ENCODE measurements around the gene ABCA5. TPM values are rescaled to one million over a fixed set of nuclear protein-coding genes. Genes with fewer than 3 reads are reported as not detected.
A peak's percentile ranks its signal among the peaks of the same experiment; 100 is the strongest.

ABCA5 gene
- polyA plus RNA-seq, 1 donor (not counting 4 experiments of a cell fraction or from before 2014, with no cell fraction given) = 11.1 TPM

GRCh38 chr17:69326377-69327059 is 415 bp downstream of the ABCA5 start:
- H3K4me2 ChIP-seq (ENCODE audit: control insufficient read depth, extremely low read depth, insufficient read depth, low read depth, low read length) = peak overlapping the region; percentile 79
- peak; percentile 49 for FAIRE-seq
- peaks cover 8% of the 10 kb centered on the region for H3K79me2 ChIP-seq (ENCODE audit: control insufficient read depth, insufficient read depth, low read length)
- no peaks in the 10 kb centered on the region for H3K9me1 ChIP-seq (ENCODE audit: control insufficient read depth, extremely low read depth, insufficient read depth, low read length)
- H3K4me1 ChIP-seq (ENCODE audit: control insufficient read depth, extremely low read depth, insufficient read depth, low read length) = peaks cover 10% of the 10 kb centered on the region
- H3K4me3 ChIP-seq (ENCODE audit: control insufficient read depth in 2 of 3, extremely low read depth in 1 of 3, insufficient read depth in 2 of 3, low read depth in 1 of 3, low read length in 3 of 3) = peak overlapping the region; percentile 67 to 84 (median 78)
- H3K9ac ChIP-seq (ENCODE audit: control insufficient read depth, extremely low read depth, insufficient read depth, low read length) = peak overlapping the region; percentile 95
- dilution Hi-C loops (cut with MboI; ENCODE audit: extremely low pct_ligation_motif_present, low sequenced_read_pairs) = no loop called here
- H3K9me3 ChIP-seq (ENCODE audit: control insufficient read depth, low read depth, low read length) = no peaks in the 10 kb centered on the region
- DNase-seq (ENCODE audit: low read depth, low spot score) = no peak
- no peaks in the 10 kb centered on the region for H3K27me3 ChIP-seq (ENCODE audit: control insufficient read depth, extremely low read depth, insufficient read depth, low read length)
- H3K27ac ChIP-seq (ENCODE audit: control insufficient read depth, insufficient read depth, low read length) = peak overlapping the region; percentile 90
- H3K36me3 ChIP-seq (ENCODE audit: control insufficient read depth in 2 of 2, extremely low read depth in 1 of 2, insufficient read depth in 2 of 2, low read length in 2 of 2) = no peaks in the 10 kb centered on the region
- TF ChIP-seq, protein P1, sequence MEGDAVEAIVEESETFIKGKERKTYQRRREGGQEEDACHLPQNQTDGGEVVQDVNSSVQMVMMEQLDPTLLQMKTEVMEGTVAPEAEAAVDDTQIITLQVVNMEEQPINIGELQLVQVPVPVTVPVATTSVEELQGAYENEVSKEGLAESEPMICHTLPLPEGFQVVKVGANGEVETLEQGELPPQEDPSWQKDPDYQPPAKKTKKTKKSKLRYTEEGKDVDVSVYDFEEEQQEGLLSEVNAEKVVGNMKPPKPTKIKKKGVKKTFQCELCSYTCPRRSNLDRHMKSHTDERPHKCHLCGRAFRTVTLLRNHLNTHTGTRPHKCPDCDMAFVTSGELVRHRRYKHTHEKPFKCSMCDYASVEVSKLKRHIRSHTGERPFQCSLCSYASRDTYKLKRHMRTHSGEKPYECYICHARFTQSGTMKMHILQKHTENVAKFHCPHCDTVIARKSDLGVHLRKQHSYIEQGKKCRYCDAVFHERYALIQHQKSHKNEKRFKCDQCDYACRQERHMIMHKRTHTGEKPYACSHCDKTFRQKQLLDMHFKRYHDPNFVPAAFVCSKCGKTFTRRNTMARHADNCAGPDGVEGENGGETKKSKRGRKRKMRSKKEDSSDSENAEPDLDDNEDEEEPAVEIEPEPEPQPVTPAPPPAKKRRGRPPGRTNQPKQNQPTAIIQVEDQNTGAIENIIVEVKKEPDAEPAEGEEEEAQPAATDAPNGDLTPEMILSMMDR (optimal IDR thresholded peaks at IDR 0.05 in 1 of 3, IDR thresholded peaks at IDR 0.05 in 1 of 3, conservative IDR thresholded peaks at IDR 0.05 in 1 of 3; ENCODE audit: extremely low read depth in 1 of 3, insufficient read depth in 2 of 3, low read length in 3 of 3) = no peak
- H4K20me1 ChIP-seq (ENCODE audit: control insufficient read depth, extremely low read depth, insufficient read depth, low read length) = no peaks in the 10 kb centered on the region
- peak overlapping the region; percentile 93 for H2AFZ ChIP-seq (ENCODE audit: control insufficient read depth, low read length)

DNA sequence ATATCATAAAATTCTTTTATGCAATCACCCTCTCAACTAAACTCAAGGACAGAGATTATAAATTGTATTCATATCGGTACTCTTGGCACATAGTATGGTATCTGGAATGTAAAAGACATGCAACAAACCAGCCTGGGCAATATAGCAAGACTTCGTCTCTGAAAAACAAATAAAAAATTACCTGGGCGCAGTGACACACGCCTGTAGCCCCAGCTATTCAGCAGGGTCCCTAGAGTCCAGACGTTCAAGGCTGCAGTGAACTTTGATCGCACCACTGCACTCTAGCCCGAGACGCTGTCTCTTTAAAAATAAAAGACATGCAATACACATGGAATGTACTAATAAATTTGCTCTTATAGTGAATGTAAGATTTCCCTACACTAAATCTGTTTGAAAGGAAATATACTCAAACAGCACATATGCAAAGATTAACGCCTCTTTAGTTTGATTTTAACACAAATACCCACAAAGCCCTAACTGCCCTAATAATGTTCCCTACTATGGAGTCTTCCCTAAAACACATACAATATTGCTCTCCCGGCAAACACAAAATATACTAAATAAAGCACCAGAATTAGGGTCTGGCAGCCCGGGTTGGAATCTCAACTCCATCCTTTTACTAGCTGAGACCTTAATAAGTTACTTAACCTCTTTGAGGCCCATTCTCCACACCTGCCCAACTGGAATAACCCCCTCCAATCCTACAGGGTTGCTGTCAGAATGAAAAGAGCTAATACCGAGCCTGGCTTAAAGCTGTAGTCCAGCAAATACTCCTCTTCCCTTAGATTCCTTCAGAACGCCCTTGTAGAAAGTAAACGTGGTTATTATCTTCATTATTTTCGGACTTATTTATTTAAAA is 1.2 kb downstream of the ABCA5 start:
- Histone ChIP-seq H2AFZ (ENCODE audit: control insufficient read depth, low read length) (peak overlapping the region; percentile 93), H3K27me3 (ENCODE audit: control insufficient read depth, extremely low read depth, insufficient read depth, low read length) (no peaks in the 10 kb centered on the region), H3K36me3 (ENCODE audit: control insufficient read depth in 2 of 2, extremely low read depth in 1 of 2, insufficient read depth in 2 of 2, low read length in 2 of 2) (no peaks in the 10 kb centered on the region), H3K79me2 (ENCODE audit: control insufficient read depth, insufficient read depth, low read length) (peaks cover 8% of the 10 kb centered on the region), H3K27ac (ENCODE audit: control insufficient read depth, insufficient read depth, low read length) (peak overlapping the region; percentile 90), H3K9ac (ENCODE audit: control insufficient read depth, extremely low read depth, insufficient read depth, low read length) (peak overlapping the region; percentile 95), H3K4me1 (ENCODE audit: control insufficient read depth, extremely low read depth, insufficient read depth, low read length) (peaks cover 10% of the 10 kb centered on the region), H4K20me1 (ENCODE audit: control insufficient read depth, extremely low read depth, insufficient read depth, low read length) (no peaks in the 10 kb centered on the region), H3K4me3 (ENCODE audit: control insufficient read depth in 2 of 3, extremely low read depth in 1 of 3, insufficient read depth in 2 of 3, low read depth in 1 of 3, low read length in 3 of 3) (peak overlapping the region; percentile 67 to 84 (median 78)), H3K4me2 (ENCODE audit: control insufficient read depth, extremely low read depth, insufficient read depth, low read depth, low read length) (peak overlapping the region; percentile 79), H3K9me1 (ENCODE audit: control insufficient read depth, extremely low read depth, insufficient read depth, low read length) (no peaks in the 10 kb centered on the region), H3K9me3 (ENCODE audit: control insufficient read depth, low read depth, low read length) (no peaks in the 10 kb centered on the region)
- no peak for DNase-seq (ENCODE audit: low read depth, low spot score)
- dilution Hi-C loops (cut with MboI; ENCODE audit: extremely low pct_ligation_motif_present, low sequenced_read_pairs) = no loop called here
- FAIRE-seq = no peak
- TF ChIP-seq, protein P1 (optimal IDR thresholded peaks at IDR 0.05 in 1 of 3, IDR thresholded peaks at IDR 0.05 in 1 of 3, conservative IDR thresholded peaks at IDR 0.05 in 1 of 3; ENCODE audit: extremely low read depth in 1 of 3, insufficient read depth in 2 of 3, low read length in 3 of 3) = no peak
- no peak for TF ChIP-seq EZH2 (IDR thresholded peaks at IDR 0.05; ENCODE audit: low read length)

Measured in keratinocyte (primary cell).